Calu3 (cell line): ENCODE measurements around the gene USP10. TPM values are rescaled to one million over a fixed set of nuclear protein-coding genes. Genes with fewer than 3 reads are reported as not detected.

Experiments
- BruUV-seq: library from RNA; stranded (reverse); fragments of 400-500 nt; replicated peaks from 2 replicates; lab custom pipeline; 2021; lab: Mats Ljungman, UMichigan
- CTCF ChIA-PET: fragments of 300-600 bp; sonication (Branson Sonifier 250); formaldehyde crosslinking; loops from one replicate; lab custom pipeline; 2022; ENCODE audit warnings: antibody characterized with exemption; lab: Charles Lee
- DNase-seq: peaks from one replicate; pipeline ENCODE4 v3.0.0; 2022
- H3K27ac Mint-ChIP-seq: one replicate; pipeline ENCODE4 v1.8.0; 2022; ENCODE audit warnings: mixed read lengths; ENCODE audit not compliant: unreplicated experiment
- H3K27me3 Mint-ChIP-seq: one replicate; pipeline ENCODE4 v1.8.0; 2022; ENCODE audit warnings: mixed read lengths; ENCODE audit not compliant: unreplicated experiment
- H3K36me3 Mint-ChIP-seq: one replicate; pipeline ENCODE4 v1.8.0; 2022; ENCODE audit warnings: mild to moderate bottlenecking, moderate library complexity, mixed read lengths; ENCODE audit not compliant: insufficient read depth, unreplicated experiment
- H3K4me1 Mint-ChIP-seq: one replicate; pipeline ENCODE4 v1.8.0; 2022; ENCODE audit warnings: mild to moderate bottlenecking, low read depth, mixed read lengths; ENCODE audit not compliant: unreplicated experiment
- H3K4me3 Mint-ChIP-seq: one replicate; pipeline ENCODE4 v1.8.0; 2022; ENCODE audit warnings: mild to moderate bottlenecking, low read depth, moderate library complexity, mixed read lengths; ENCODE audit not compliant: unreplicated experiment
- H3K9me3 Mint-ChIP-seq: one replicate; pipeline ENCODE4 v1.8.0; 2022; ENCODE audit warnings: low read depth, mixed read lengths; ENCODE audit not compliant: unreplicated experiment
- CTCF ChIP-seq: fragments of 200-600 bp; IDR thresholded peaks from one replicate; pipeline ENCODE4 v1.8.0; 2022; ENCODE audit warnings: antibody characterized with exemption; ENCODE audit not compliant: unreplicated experiment
- intact Hi-C: fragments of 100-400 bp; cut with micrococcal nuclease; formaldehyde crosslinking; loops from one replicate; pipeline ENCODE4 v1.10.0; 2022; ENCODE audit not compliant: unreplicated experiment
- total RNA-seq: library from RNA; stranded (reverse); gene quantifications from 2 replicates; pipeline ENCODE4 v1.2.3, GENCODE V29; 2022

USP10 gene
- total RNA-seq, 1 experiment from 2014 or later: 141 TPM

DNA sequence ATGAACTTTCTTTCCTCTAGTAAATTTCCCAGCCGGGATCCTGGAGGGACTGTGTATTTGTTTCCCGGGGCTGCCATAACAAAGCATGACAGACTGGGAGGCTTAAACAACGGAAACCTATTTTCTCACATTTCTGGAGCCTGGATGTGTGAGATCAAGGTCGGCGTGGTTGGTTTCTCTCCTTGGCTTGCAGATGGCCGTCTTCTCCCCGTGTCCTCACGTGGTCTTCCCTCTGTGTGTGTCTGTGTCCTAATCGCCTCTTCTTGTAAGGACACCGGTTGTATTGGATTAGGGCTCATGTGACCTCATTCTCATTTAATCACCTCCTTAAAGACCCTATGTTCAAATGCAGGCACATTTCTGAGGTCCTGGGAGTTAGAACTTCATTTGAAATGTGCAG lies 22.0 kb upstream of the USP10 start:
- intact Hi-C loops: no loop called here
- BruUV-seq: no TSS peak
- H3K27ac Mint-ChIP-seq: no peak overlapping the region
- no peak for DNase-seq
- H3K36me3 Mint-ChIP-seq: no peaks in the 10 kb centered on the region
- CTCF ChIA-PET: no interaction called here
- no peaks in the 10 kb centered on the region for H3K4me1 Mint-ChIP-seq
- H3K9me3 Mint-ChIP-seq: no peaks in the 10 kb centered on the region
- no peak for TF ChIP-seq CTCF
- no peak overlapping the region for H3K4me3 Mint-ChIP-seq
- peaks cover 58% of the 10 kb centered on the region for H3K27me3 Mint-ChIP-seq

GRCh38 chr16:84678541-84678940 lies 21.3 kb upstream of the USP10 start:
- no peaks in the 10 kb centered on the region for H3K4me1 Mint-ChIP-seq
- CTCF ChIA-PET: interaction anchor here (1.2 kb wide), 1 partner anchor 8 kb away, joined by 3 read pairs; no protein-coding TSS in a partner anchor
- no peak overlapping the region for H3K27ac Mint-ChIP-seq
- no peak for TF ChIP-seq CTCF
- DNase-seq: no peak
- H3K9me3 Mint-ChIP-seq: no peaks in the 10 kb centered on the region
- no peaks in the 10 kb centered on the region for H3K36me3 Mint-ChIP-seq
- intact Hi-C loops: no loop called here
- peaks cover 64% of the 10 kb centered on the region for H3K27me3 Mint-ChIP-seq
- BruUV-seq: no TSS peak
- no peak overlapping the region for H3K4me3 Mint-ChIP-seq

GRCh38 chr16:84680165-84680842 lies 19.5 kb upstream of the USP10 start:
- CTCF ChIA-PET: interaction anchor here (0.6 kb wide), 1 partner anchor 194 kb away, joined by 3 read pairs; no protein-coding TSS in a partner anchor
- no TSS peak for BruUV-seq
- no peak for DNase-seq
- no peaks in the 10 kb centered on the region for H3K9me3 Mint-ChIP-seq
- no peak for TF ChIP-seq CTCF
- H3K27me3 Mint-ChIP-seq: peaks cover 82% of the 10 kb centered on the region
- H3K27ac Mint-ChIP-seq: no peak overlapping the region
- H3K4me3 Mint-ChIP-seq: no peak overlapping the region
- no peaks in the 10 kb centered on the region for H3K4me1 Mint-ChIP-seq
- intact Hi-C loops: no loop called here
- H3K36me3 Mint-ChIP-seq: no peaks in the 10 kb centered on the region

DNA sequence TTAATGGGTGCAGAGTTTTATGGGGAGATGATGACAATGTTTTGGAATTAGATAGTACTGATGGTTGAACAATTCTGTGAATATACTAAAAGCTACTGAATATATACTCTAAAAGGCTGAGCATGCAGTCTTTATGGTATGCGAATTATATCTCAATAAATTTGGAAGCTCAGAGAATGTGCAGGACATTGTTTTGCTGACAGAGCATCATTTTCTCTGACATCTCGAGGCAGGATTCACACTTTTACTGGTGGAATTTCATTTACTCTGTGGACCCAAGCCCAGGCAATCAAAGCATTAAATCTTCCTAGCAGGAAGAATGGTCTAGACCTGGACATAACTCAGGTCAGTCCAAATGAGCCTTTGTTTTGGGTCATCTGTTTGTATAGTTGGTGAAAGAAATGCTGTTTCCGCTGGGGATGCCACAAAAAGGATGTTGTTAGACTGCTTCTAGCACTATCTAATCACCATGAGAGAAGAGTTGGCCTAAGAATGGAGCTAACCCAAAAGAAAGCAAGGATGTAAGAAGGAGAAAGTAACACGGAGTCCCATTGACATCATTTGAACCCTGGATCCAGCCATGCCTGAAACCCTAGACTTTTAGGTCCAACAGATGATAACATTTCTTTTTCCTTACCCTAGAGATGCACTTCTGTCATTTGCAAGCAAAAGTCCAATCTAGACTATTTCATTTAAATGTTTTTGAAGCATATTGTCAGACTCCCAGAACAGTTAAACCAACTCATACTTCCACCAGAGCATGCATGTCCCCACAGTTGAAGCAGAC lies 18.8 kb upstream of the USP10 start:
- Mint-ChIP-seq H3K36me3 (no peaks in the 10 kb centered on the region), H3K9me3 (no peaks in the 10 kb centered on the region), H3K4me3 (no peak overlapping the region), H3K4me1 (no peaks in the 10 kb centered on the region), H3K27ac (no peak overlapping the region), H3K27me3 (peaks cover 82% of the 10 kb centered on the region)
- BruUV-seq: no TSS peak
- TF ChIP-seq CTCF: no peak
- DNase-seq: no peak
- CTCF ChIA-PET: interaction anchor here (1.3 kb wide), 1 partner anchor 9 kb away, joined by 6 read pairs; no protein-coding TSS in a partner anchor
- intact Hi-C loops: no loop called here
